Activated CD8-positive, alpha-beta memory T cell treated with anti-CD3 and anti-CD28 coated beads for 4 hours (primary cell): ENCODE results near the gene LTBP3.
"Not testable (repeated sequence)": the region's sequence is repeated elsewhere in the genome, so short reads cannot be mapped to it uniquely, and the experiment has no call there.

Experiments
- DNase-seq, 2 donors: peaks; one replicate each; pipeline ENCODE4 v3.0.0-alpha.2; 2020; ENCODE audit warnings: low read depth in 2 of 2

LTBP3 gene

DNA sequence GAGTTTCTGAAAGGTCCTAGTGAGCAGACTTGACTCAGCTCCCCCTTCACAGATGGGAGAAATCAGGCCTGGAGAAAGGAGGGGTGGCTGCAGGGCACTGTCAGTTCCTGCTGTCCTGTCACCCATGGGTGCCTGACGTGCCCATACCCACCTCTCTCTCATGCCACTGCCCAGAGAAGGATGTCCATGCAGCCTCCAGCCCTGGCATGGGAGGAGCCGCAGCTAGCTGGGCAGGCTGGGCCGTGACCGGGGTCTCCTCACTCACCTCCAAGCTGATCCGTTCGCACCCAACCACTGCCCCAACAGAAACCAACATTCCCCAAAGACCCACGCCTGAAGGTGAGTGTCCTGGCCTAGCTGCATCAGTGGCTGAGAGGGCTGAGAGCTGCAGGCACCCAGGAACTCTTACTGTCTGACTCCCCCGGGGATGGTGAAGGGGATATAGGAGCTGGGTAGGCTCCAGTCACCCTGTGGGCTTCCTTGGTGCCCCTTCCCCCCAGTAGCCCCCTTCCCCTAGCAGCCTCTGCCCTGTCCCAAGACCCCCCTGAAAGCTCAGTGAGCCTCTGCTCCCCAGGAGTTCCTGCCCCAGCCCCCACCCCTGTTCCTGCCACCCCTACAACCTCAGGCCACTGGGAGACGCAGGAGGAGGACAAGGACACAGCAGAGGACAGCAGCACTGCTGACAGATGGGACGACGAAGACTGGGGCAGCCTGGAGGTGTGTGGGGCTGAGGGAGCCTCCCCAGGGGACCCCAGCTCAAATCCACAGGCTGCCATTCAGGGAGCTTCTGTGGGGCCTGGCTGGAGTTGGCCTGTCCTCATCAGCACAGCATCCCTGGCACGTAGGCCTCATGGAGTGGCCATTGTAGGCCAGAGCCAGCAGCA lies 21.5 kb downstream of the LTBP3 start:
- no peak for DNase-seq

DNA sequence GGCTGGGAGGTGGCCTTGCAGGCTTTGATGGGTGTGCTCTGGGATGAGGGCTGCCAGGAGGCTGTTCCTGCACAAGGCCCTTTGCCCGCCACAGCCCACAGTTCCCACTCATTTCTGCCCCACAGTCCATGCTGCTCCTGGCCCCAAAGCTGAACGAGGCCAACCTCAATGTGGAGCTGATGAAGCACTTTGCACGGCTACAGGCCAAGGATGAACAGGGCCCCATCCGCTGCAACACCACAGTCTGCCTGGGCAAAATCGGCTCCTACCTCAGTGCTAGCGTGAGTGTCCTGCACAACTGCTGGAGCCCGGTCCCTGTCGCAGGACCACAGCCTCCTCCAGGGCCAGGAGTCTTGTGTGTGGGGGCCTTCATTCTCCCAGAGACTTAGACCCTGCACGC lies 23.1 kb downstream of the LTBP3 start:
- DNase-seq = no peak

DNA sequence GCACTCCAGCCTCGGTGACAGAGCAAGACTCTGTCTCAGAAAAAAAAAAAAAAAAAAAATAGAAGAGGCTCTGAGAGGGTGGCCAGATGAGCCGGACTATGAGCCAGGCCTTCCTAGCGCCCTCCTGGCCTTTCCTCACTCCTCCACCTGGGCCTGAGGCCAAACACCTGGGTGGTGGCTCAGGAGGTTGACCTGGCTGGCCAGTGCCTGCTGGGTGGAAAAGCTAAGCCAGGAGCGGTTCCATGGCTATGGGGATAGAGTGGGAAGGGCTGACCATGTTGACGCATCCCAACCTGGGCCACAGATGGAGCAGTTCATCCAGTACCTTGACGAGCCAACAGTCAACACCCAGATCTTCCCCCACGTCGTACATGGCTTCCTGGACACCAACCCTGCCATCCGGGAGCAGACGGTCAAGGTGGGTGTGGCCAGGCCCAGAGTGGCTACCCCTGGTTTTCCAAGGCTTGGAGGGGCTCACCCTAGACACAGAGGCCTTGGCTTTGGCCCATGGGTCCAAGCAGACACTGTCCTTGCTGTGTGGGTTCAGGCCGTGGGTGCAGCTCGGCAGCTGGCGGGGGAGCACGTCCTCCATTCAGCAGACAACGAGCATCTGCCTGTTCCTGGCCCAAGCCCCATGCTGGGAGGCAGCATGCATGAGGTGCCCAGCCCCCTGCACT lies 25.6 kb downstream of the LTBP3 start:
- DNase-seq = no peak

DNA sequence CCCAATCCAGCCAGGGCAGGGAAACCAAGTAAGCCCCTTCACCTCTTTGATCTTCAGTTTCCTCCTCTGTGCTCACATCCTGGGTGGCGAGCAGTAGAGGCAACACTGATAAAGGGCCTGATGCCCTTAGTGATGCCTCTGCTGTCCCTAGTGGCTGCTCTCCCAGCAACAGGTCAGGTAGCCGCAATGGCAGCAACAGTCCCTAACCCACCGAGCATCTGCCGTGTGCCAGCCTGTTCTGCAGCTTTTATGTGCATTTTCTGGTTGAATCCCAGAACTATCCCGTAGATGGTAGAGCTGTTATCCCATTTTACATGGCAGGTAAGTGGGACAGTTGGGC lies 28.0 kb downstream of the LTBP3 start:
- no peak for DNase-seq

DNA sequence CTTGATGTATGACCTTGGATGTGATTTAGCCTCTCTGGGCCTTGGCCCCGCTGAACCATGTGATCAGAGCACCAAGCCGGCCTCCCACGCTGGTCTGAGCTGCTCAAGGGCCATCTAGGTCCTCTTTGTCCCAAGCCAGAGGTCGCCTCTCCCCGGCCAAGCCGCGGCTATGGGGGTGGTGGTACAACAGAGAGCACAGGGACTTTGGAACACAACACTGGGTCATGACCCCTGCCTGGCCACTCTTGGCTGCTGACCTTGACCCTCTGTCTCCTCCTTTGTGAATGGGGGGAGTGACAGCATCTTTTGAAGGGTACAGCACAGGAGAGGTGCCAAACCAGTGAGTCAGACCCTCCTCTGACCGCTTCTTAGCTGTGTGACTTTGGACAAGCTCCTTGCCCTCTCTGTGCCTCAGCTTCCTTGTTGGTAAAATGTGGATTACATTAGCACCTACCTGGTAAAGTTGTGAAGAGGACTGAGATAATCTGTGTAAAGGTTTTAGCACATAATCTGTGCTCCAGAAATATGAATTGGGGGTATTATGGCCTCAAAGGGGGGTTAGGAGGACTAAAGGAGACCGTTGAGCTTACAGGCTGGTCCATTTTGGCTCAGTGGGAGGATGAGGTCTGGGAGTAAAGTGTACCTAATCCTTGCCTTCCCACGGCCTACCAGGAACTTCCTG lies 28.5 kb downstream of the LTBP3 start:
- no peak for DNase-seq

DNA sequence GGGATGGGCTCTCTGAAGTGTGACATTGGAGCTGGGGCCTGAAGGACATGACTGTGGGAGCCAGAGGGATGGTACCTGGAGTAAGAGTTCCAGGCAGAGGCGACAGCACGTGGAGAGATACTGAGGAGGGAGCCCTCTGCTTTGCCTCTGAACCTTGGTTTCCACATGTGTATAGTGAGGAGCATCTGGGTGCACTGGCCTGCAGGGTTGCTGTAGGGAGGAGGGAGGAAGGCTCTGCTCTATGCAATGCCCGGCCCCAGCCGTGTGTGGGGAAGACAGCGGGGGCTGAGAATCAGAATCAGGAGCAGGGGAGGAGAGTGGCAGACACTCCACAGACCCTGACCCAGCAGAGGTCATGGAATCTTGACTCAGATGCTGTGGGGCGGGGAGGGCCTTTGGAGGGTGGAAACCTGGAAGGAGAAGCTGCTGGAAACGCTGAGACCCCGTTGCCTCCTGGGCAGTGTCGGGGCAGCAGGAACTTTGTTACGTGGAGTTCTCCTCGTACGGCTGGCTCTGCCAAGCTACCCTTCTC lies 29.3 kb downstream of the LTBP3 start:
- DNase-seq = no peak

DNA sequence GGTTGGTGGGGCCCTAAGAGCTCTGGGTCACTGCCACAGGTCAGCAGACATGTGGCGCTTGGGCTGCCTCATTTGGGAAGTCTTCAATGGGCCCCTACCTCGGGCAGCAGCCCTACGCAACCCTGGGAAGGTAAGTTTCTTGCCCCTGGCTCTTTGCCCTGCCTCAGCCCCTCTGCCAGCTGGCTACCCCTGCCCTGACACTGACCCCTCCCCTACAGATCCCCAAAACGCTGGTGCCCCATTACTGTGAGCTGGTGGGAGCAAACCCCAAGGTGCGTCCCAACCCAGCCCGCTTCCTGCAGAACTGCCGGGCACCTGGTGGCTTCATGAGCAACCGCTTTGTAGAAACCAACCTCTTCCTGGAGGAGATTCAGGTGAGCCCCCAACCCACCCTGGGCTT lies 31.4 kb downstream of the LTBP3 start:
- no peak for DNase-seq

DNA sequence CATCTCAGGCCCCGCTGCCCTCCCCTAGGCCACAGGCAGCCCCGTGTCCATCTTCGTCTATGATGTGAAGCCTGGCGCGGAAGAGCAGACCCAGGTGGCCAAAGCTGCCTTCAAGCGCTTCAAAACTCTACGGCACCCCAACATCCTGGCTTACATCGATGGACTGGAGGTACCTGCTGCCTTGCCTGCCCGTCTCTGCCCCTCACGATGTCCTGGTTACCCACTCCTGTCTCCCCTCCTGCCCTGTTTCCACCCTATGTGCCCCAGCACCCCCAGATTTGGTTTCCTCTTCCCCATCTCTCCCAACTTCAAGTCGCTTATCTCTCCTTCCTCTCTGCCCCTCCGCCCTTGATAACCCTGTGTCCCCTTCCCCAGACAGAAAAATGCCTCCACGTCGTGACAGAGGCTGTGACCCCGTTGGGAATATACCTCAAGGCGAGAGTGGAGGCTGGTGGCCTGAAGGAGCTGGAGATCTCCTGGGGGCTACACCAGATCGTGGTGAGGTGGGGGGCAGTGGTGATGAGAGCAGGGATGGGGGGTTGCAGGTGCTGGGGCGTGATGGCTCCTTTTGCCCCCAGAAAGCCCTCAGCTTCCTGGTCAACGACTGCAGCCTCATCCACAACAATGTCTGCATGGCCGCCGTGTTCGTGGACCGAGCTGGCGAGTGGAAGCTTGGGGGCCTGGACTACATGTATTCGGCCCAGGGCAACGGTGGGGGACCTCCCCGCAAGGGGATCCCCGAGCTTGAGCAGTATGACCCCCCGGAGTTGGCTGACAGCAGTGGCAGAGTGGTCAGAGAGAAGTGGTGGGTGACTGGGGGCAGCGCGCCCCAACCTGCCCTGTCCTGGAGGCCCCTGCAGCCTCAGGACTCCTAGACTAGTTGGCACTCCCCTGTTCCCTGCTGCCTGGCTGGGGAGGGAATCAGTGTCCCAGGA lies 32.3 kb downstream of the LTBP3 start:
- DNase-seq = no peak

DNA sequence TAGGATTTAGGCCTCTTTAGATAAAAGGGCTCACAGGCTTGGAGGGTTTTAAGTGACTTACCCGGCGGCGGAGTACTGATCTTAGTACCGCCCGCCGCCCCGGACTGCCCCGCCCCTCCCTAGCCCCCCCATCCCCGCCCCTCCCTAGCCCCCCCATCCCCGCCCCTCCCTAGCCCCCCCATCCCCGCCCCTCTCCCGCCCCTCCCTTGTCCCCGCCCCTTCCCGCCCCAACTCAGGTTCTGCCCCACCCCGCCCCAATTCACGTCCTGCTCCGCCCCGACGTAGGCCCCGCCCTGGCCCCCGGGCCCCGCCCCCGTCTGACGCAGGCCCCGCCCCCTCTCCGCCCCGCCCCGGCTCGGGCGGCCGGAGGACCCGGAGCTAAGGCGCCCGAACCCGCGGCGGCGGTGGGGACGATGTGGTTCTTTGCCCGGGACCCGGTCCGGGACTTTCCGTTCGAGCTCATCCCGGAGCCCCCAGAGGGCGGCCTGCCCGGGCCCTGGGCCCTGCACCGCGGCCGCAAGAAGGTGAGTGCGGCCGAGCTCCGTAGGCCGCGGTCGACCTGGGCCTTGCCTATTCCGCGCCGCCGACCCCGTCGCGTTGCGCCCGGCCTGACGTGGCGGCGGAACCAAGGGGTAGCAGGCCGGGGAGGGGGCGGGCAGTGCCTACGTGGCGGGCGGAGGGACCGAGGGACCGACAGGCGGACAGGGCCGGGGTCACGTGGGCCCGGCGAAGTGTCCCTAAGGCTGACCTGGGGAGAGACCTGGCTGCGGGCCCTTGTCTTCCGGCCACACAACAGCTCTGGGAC lies 33.2 kb downstream of the LTBP3 start, which contains the start of gene SCYL1:
Gene SCYL1 (plus strand): TSS at position 343 of the 805 bp plus-strand sequence. CDS start 71 bp downstream, at position 414.
- peak; percentile 63 to 72 for DNase-seq

DNA sequence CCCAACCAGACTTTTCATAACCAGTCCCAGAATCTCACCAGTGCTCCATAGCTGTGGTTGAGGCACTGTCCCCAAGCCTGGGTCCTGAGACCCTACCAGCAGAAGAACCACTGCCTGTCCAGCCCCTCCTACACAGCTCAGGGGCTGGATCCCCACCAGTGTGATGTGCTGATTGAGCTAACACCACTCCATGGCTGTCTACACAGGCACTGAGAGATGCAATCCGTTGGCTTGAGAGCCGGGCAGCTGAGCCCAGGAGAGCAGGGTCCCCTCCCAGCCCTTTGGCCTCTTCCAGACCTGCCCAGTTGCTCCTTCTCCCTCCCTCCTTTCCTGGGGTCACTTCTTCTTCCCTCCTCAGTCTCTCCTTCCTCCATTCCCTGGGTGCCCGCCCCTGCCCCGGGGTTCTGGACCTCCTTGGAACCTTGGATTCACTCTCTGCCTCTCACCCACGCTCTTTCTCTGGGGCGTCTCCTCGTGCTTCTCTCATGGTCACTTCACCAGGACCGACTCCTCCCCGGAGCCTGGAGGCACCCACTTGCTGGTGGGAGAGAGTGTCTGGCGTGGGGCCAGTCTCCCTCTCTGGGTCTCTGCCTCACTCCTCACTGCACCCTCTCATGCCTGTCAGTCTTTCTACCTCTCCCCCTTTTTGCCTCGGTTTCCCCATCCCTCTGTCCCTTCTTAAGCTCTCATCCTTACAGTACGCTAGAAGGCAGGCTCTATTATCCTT lies 34.0 kb downstream of the LTBP3 start:
- no peak for DNase-seq

DNA sequence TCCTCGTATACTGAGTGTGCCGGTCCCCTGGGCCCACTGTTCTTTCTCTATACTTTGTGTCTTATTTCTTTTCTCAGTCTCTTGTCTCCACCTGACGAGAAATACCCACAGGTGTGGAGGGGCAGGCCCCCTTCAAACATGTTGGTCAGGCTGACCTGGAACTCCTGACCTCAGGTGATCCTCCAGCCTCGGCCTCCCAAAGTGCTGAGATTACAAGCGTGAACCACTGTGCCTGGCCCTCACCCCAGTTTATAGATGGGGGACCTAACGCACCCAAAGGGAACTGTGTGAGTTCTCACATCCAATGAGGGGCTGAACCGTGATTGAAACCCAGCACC lies 34.6 kb downstream of the LTBP3 start:
- not testable (repeated sequence) for DNase-seq

DNA sequence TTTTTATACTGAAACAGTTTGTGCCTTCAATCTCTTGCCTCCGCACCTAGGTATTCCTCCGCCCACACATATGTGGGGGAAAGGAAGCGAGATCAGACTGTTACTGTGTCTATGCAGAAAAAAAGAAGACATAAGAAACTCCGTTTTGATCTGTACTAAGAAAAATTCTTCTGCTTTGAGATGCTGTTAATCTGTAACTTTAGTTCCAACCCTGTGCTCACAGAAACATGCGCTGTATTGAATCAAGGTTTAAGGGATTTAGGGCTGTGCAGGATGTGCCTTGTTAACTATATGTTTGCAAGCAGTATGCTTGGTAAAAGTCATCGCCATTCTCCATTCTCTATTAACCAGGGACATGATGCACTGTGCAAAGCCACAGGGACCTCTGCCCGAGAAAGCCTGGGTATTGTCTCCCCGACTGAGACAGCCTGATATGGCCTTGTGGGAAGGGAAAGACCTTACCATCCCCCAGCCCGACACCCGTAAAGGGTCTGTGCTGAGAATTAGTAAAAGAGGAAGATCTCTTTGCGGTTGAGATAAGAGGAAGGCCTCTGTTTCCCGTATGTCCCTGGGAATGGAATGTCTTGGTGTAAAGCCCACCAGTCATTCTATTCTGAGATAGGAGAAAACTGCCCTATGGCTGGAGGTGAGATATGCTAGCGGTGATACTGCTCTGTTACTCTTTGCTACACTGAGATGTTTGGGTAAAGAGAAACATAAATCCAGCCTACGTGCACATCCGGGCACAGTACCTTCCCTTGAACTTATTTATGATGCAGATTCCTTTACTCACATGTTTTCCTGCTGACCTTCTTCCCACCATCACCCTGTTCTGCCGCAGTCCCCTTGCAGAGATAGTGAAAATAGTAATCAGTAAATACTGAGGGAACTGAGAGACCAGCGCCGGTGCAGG lies 35.2 kb downstream of the LTBP3 start:
- peak in 1 of 2 donors; percentile 32 for DNase-seq

DNA sequence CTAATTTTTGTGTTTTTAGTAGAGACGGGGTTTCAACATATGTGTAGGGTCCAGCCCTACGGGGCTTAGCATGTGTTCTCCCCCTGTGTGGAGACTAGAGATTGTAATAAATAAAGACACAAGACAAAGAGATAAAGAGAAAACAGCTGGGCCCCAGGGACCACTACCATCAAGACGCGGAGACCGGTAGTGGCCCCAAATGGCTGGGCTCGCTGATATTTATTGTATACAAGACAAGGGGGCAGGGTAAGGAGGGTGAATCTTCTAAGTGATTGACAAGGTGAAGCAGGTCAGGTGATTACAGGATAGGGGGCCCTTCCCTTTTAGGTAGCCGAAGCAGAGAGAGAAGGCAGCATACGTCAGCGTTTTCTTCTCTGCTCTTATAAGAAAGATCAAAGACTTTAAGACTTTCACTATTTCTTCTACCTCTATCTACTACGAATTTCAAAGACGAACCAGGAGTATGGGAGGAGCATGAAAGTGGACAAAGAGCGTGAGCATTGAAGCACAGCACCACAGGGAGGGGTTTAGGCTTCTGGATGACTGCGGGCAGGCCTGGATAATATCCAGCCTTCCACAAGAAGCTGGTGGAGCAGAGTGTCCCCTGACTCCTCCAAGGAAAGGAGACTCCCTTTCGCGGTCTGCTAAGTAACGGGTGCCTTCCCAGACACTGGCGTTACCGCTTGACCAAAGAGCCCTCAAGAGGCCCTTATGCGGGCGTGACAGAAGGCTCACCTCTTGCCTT lies 36.2 kb downstream of the LTBP3 start:
- not testable (repeated sequence) for DNase-seq

DNA sequence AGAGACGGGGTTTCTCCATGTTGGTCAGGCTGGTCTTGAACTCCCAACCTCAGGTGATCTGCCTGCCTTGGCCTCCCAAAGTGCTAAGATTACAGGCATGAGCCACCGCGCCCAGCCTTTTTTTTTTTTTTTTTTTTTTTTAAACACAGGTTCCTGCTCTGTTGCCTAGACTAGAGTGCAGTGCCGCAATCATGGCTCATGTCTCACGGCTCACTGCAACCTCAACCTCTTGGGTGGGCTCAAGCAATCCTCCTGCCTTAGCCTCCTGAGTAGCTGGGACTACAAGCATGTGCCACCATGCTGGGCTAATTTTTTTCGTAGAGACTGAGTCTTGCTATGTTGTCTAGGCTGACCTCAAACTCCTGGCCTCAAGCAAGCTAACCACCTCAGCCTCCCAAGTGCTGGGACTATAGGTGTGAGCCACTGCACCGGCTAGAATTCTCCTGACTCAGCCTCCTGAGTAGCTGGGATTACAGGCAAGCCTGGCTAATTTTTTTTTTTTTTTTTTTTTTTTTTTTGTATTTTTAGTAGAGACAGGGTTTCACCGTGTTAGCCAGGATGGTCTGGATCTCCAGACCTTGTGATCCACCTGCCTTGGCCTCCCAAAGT lies 39.1 kb downstream of the LTBP3 start:
- not testable (repeated sequence) for DNase-seq

DNA sequence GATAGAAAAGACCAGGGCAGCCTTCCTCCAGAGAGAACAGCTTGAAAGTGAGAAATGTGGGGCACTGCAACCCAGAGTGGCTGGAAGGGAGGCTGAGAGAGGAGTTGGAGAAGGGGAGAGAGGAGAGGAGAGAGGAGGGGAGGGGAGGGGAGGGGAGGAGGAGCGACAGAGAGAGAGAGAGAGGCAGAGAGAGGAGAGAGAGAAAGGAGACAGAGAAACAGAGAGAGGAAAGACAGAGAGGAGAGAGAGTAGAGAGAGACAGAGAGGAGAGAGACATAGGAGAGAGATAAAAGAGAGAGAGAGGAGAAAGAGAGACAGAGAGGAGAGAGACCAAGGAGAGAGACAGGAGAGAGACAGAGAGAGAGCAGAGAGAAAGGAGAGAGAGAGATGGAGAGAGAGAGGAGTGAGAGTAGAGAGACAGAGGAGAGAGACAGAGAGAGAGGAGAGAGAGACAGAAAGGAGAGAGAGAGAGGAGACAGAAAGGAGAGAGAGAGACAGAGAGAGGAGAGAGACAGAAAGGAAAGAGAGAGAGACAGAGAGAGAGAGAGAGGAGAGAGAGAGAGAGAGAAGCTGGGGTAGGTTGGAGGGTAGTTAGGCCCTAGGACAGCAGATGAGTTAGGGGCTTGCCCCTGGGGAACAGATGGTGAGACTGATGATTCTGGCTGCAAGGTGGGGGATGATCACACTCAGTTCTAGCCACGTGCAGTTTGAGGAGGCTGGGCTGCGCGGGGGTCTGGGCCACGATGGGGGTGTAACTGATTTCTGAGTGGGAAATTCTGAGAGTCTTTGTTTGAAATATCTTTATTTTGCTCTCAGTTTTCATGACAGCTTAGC lies 41.8 kb downstream of the LTBP3 start:
- DNase-seq = no peak

DNA sequence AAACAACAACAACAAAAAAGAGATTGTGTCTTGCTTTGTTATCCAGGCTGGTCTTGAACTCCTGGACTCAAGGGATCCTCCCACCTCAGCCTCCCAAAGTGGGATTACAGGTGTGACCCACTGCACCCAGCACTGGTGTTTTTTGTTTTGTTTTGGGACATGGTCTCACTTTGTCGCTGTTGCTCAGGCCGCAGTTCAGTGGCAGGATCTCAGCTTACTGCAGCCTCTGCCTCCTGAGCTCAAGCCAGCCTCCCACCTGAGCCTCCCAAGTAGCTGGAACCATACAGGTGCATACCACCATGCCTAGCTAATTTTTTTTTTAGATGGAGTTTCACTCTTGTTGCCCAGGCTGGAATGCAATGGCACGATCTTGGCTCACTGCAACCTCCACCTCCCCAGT lies 45.8 kb downstream of the LTBP3 start:
- not testable (repeated sequence) for DNase-seq
